Dendritic cell treated with granulocyte-macrophage colony-stimulating factor and Interleukin-4, amounts not matched to agents 40 ng/mL and 50 ng/mL, for 4 days (primary cell): ENCODE results near the gene SNX9.

Source experiments
- H3K27ac Mint-ChIP-seq: one replicate; pipeline ENCODE4 v1.8.0; 2022; ENCODE audit warnings: mild to moderate bottlenecking, mixed read lengths
- H3K27me3 Mint-ChIP-seq: one replicate; pipeline ENCODE4 v1.8.0; 2022; ENCODE audit warnings: mild to moderate bottlenecking, mixed read lengths
- H3K36me3 Mint-ChIP-seq: one replicate; pipeline ENCODE4 v1.8.0; 2022; ENCODE audit warnings: low read depth, mixed read lengths
- H3K4me1 Mint-ChIP-seq: one replicate; pipeline ENCODE4 v1.8.0; 2022; ENCODE audit warnings: low read depth, mixed read lengths
- H3K4me3 Mint-ChIP-seq: one replicate; pipeline ENCODE4 v1.8.0; 2022; ENCODE audit warnings: mild to moderate bottlenecking, moderate library complexity, mixed read lengths
- H3K9me3 Mint-ChIP-seq: one replicate; pipeline ENCODE4 v1.8.0; 2022; ENCODE audit warnings: mixed read lengths
- intact Hi-C: fragments of 100-400 bp; cut with micrococcal nuclease; formaldehyde crosslinking; loops from one replicate; pipeline ENCODE4 v1.15.0; 2022

Gene SNX9

DNA sequence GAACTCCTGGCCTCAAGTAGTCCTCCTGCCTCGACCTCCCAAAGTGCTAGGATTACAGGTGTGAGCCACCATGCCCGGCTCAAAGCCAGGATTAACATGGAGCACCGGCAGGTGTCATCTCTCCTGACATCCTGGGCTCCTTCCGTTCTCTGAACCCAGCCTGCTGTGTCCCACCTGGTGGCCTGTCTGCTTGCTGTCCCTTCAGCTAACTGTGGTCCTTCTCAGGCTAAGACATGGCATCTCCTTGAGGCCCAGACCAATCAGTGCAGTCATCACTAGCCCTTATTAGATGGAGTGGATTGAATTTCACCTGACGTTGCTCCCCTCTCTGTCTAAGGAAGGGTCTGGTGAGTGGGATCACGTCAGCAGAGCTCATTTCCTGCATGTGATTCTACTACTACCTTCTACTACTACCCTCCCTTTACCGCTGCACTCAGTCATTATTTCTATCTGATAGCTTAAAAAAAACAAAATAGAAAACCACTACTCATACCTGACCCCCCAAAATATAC is 130.6 kb downstream of the SNX9 start:
- intact Hi-C loops: no loop called here
- H3K4me3 Mint-ChIP-seq: no peak overlapping the region
- no peaks in the 10 kb centered on the region for H3K4me1 Mint-ChIP-seq
- H3K27ac Mint-ChIP-seq: no peak overlapping the region
- H3K9me3 Mint-ChIP-seq: peaks cover 20% of the 10 kb centered on the region
- H3K27me3 Mint-ChIP-seq: peaks cover 20% of the 10 kb centered on the region
- peaks cover 2% of the 10 kb centered on the region for H3K36me3 Mint-ChIP-seq

DNA sequence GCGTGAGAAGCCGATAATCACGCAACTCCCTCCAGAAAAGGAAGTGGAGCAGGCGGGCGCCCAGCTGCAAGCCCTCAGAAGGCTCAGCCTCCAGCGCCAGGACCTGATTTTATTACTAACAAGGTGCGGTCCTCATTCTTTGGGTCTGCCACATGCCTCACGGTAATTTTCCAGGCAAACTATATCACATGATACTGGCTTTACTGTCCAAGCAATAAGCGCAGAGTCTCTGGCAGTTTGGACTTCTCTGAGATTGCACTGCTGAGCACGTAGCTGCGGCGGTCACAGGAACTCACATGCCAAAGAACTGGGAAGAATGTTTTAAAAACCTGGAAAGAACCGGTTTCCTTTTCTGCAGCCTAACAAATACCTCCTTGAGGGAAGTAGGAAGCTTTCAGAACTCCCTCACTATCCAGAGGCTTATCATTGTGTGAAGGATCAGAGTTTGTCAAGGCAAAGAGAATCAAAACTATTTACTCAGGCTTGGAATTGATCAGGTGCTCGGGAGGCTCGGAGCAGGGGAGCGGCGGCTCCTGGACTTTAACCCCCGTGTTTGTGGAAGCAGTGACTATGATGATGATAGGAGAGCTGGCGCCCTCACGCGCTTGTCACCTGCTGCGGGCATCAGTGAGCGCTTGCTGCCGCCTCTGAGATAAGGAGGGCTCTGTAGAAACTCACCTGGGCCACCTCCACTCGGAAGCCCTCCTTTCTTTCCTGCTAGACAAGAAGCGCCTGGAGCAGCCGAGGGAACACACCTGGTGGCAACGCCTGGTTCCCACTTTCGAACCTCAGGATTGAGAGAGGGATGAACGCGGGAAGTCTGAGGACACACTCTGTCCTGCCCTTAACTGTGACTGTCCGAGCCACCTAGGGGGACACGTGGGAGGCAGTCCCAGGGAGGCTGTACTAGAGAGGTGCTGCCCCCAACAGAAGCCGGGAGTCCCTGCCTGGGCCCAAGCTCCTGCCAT is 131.4 kb downstream of the SNX9 start:
- Mint-ChIP-seq H3K27ac (no peak overlapping the region), H3K36me3 (peaks cover 10% of the 10 kb centered on the region), H3K9me3 (peaks cover 28% of the 10 kb centered on the region), H3K4me3 (no peak overlapping the region), H3K4me1 (no peaks in the 10 kb centered on the region), H3K27me3 (peaks cover 18% of the 10 kb centered on the region)
- intact Hi-C loops: no loop called here

DNA sequence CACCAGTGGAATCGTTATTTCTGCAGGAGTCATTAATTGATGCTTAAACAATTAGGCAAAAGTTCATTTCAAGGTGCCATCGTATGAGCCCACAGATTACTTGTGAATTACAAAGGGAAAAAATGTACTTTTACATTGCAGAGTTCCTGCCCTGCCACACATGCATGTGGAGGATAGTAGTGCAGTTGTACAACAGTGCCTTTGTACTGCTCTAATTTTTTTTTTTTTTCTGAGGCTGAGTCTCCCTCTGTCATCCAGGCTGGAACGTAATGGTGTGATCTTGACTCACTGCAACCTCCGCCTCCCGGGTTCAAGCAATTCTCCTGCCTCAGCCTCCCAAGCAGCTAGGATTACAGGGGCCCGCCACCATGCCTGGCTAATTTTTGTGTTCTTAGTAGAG is 132.6 kb downstream of the SNX9 start:
- H3K36me3 Mint-ChIP-seq: peaks cover 12% of the 10 kb centered on the region
- no peak overlapping the region for H3K27ac Mint-ChIP-seq
- H3K27me3 Mint-ChIP-seq: peaks cover 22% of the 10 kb centered on the region
- peaks cover 29% of the 10 kb centered on the region for H3K9me3 Mint-ChIP-seq
- no peak overlapping the region for H3K4me3 Mint-ChIP-seq
- intact Hi-C loops: no loop called here
- no peaks in the 10 kb centered on the region for H3K4me1 Mint-ChIP-seq

DNA sequence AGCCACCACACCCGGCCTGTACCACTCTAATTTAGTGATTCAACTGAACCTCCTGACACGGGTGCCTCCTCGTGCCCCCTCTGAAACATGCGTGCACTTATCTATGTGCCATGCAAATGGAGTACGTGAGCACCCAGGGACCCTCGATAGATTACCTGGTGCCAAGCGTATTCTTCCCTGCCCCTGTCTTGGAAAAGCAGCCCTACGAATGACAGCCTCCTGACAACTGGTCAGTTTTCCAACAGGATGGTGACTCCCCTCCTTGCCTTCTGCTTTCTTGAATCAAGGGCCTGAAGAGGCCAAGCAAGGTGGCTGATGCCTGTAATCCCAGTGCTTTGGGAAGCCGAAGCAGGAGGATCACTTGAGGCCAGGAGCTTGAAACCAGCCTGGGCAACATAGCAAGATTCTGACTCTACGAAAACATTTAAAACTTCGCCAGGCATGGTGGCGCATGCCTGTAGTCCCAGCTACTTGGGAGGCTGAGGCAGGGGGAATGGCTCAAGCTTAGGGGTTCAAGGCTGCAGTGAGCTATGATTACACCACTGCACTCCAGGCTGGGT is 133.2 kb downstream of the SNX9 start:
- peaks cover 2% of the 10 kb centered on the region for H3K4me1 Mint-ChIP-seq
- H3K27ac Mint-ChIP-seq: no peak overlapping the region
- no peak overlapping the region for H3K4me3 Mint-ChIP-seq
- H3K27me3 Mint-ChIP-seq: peaks cover 23% of the 10 kb centered on the region
- peaks cover 12% of the 10 kb centered on the region for H3K36me3 Mint-ChIP-seq
- peaks cover 29% of the 10 kb centered on the region for H3K9me3 Mint-ChIP-seq
- intact Hi-C loops: no loop called here

DNA sequence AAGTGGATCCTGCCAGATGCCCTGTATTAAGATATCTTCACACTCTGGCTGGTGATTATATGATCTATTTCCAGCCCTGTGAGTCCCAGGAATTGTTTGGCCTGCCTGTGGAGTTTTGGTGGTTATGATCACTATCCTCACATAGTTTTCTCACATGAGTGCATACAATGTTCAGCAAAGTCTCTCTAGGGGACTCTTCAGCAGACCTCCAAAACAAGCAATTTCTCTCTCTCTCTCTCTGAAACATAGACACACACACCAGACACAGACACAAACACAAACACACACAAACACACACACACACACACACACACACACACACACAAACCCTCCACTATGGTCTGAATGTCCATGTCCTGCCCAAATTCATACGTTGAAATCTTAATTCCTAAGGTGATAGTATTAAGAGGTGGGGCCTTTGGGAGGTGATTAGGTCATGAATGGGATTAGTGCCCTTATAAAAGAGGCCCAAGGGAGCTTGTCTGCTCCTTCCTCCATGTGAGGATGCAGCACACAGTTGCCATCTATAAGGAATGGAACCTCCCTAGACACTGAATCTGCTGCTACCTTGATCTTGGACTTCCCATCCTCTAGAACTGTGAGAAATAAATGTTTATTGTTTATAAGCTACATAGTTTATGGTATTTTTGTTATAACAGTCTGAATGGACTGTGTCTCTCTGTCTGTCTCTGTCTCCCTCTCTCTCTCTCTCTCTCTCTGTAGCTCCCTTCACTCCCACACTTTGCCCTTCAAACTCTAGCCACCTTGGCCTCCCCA is 136.6 kb downstream of the SNX9 start:
- H3K27ac Mint-ChIP-seq: no peak overlapping the region
- intact Hi-C loops: no loop called here
- H3K9me3 Mint-ChIP-seq: peaks cover 29% of the 10 kb centered on the region
- peaks cover 23% of the 10 kb centered on the region for H3K4me1 Mint-ChIP-seq
- H3K27me3 Mint-ChIP-seq: peaks cover 26% of the 10 kb centered on the region
- peaks cover 12% of the 10 kb centered on the region for H3K36me3 Mint-ChIP-seq
- no peak overlapping the region for H3K4me3 Mint-ChIP-seq

GRCh38 chr6:157961153-157961831 is 138.2 kb downstream of the SNX9 start:
- Mint-ChIP-seq H3K4me3 (no peak overlapping the region), H3K9me3 (peaks cover 29% of the 10 kb centered on the region), H3K27ac (no peak overlapping the region), H3K27me3 (peaks cover 25% of the 10 kb centered on the region), H3K4me1 (peaks cover 23% of the 10 kb centered on the region), H3K36me3 (peaks cover 12% of the 10 kb centered on the region)
- intact Hi-C loops: no loop called here

DNA sequence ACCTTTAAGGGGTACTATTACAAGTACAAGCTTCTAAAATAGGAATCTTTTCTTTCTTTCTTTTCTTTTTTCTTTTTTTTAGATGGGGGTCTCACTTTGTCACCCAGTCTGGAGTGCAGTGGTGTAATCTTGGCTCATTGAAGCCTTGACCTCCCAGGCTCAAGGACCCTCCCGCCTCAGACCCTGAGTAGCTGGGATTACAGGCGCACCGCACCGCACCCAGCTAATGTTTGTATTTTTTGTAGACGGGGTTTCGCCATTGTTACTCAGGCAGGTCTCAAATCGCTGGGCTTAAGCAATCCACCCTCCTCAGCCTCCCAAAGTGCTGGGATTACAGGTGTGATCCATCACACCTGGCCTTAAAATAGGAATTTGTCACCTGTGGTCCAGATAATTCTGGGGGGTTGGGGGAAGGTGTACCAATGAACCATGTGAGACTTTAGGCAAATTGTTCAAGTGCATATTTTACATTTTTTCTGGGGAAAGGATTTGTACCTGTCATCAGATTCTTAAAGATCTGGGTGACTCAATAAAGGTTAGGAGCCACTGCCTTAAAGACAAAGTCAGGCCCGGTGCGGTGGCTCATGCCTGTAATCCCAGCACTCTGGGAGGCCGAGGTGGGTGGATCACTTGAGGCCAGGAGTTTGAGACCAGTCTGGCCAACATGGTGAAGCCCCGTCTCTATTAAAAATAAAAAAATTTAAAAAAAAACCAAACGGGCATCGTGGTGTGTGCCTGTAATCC is 139.0 kb downstream of the SNX9 start:
- intact Hi-C loops: no loop called here
- Mint-ChIP-seq H3K9me3 (peaks cover 29% of the 10 kb centered on the region), H3K4me1 (peaks cover 23% of the 10 kb centered on the region), H3K27ac (no peak overlapping the region), H3K4me3 (no peak overlapping the region), H3K36me3 (peaks cover 12% of the 10 kb centered on the region), H3K27me3 (peaks cover 29% of the 10 kb centered on the region)

- intact Hi-C loops: no loop called here
- H3K9me3 Mint-ChIP-seq: peaks cover 27% of the 10 kb centered on the region
- peaks cover 23% of the 10 kb centered on the region for H3K4me1 Mint-ChIP-seq
- peaks cover 12% of the 10 kb centered on the region for H3K36me3 Mint-ChIP-seq
- H3K4me3 Mint-ChIP-seq: peak overlapping the region; percentile 25
- H3K27me3 Mint-ChIP-seq: peaks cover 30% of the 10 kb centered on the region
- peak overlapping the region; percentile 77 for H3K27ac Mint-ChIP-seq
Measured at GRCh38 chr6:157962601-157963302, 139.7 kb downstream of the SNX9 start.

GRCh38 chr6:157964100-157964499 is 141.1 kb downstream of the SNX9 start:
- H3K4me3 Mint-ChIP-seq: peak overlapping the region; percentile 34
- peaks cover 5% of the 10 kb centered on the region for H3K36me3 Mint-ChIP-seq
- H3K27ac Mint-ChIP-seq: peak overlapping the region; percentile 53

GRCh38 chr6:157965387-157965786 is 142.3 kb downstream of the SNX9 start:
- peaks cover under 1% of the 10 kb centered on the region for H3K9me3 Mint-ChIP-seq
- no peak overlapping the region for H3K4me3 Mint-ChIP-seq
- peaks cover 25% of the 10 kb centered on the region for H3K27me3 Mint-ChIP-seq
- intact Hi-C loops: no loop called here
- H3K36me3 Mint-ChIP-seq: no peaks in the 10 kb centered on the region
- peaks cover 23% of the 10 kb centered on the region for H3K4me1 Mint-ChIP-seq
- H3K27ac Mint-ChIP-seq: no peak overlapping the region

More at GRCh38 chr6:157964100-157964499, 141.1 kb downstream of the SNX9 start:
- Mint-ChIP-seq H3K4me1 (peaks cover 23% of the 10 kb centered on the region), H3K9me3 (peaks cover 14% of the 10 kb centered on the region), H3K27me3 (peaks cover 30% of the 10 kb centered on the region)
- intact Hi-C loops: no loop called here

- Mint-ChIP-seq H3K27ac (no peak overlapping the region), H3K4me1 (peaks cover 19% of the 10 kb centered on the region), H3K27me3 (peaks cover 33% of the 10 kb centered on the region), H3K9me3 (no peaks in the 10 kb centered on the region), H3K36me3 (no peaks in the 10 kb centered on the region), H3K4me3 (no peak overlapping the region)
- intact Hi-C loops: no loop called here
Measured at GRCh38 chr6:157966589-157966977, 143.5 kb downstream of the SNX9 start.

DNA sequence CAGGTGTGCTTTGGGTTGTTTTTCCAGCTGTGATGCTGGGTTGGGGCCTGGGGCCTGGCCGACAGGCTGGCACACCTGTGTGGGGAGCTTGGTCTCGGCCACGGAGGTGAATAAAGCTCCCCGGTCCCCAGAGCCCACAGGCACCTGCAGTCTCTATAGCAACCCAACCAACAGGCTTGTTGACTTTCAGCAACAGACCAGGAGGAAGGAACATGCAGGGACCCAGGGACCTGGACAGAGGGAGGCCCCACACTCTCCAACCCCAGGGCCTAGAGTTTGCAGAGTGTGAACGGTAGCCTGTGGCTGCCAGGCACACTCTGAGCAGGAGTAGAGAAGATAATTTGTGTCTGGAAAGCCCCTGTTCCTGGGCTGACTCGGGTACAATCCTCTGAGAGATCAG is 144.0 kb downstream of the SNX9 start:
- no peak overlapping the region for H3K4me3 Mint-ChIP-seq
- H3K27ac Mint-ChIP-seq: no peak overlapping the region
- H3K4me1 Mint-ChIP-seq: peaks cover 19% of the 10 kb centered on the region
- peaks cover 34% of the 10 kb centered on the region for H3K27me3 Mint-ChIP-seq
- no peaks in the 10 kb centered on the region for H3K36me3 Mint-ChIP-seq
- intact Hi-C loops: no loop called here
- no peaks in the 10 kb centered on the region for H3K9me3 Mint-ChIP-seq
